GM19193 (cell line): ENCODE measurements around the gene ADTRP.

Experiments
- POLR2A ChIP-seq: IDR thresholded peaks from 4 replicates; pipeline ENCODE4 v1.6.1; 2011; ENCODE audit not compliant: insufficient read depth, insufficient read length; ENCODE audit errors: extremely low read depth

The ADTRP gene

GRCh38 chr6:11806561-11807317, 28.1 kb upstream of the ADTRP start:
- TF ChIP-seq POLR2A: no peak

GRCh38 chr6:11805259-11806053, 26.9 kb upstream of the ADTRP start:
- no peak for TF ChIP-seq POLR2A

- TF ChIP-seq POLR2A: no peak
These were observed 26.1 kb upstream of the ADTRP start for GRCh38 chr6:11804701-11805100.

GRCh38 chr6:11804135-11804534, 25.5 kb upstream of the ADTRP start:
- TF ChIP-seq POLR2A: no peak

GRCh38 chr6:11803591-11803971, 25.0 kb upstream of the ADTRP start:
- TF ChIP-seq POLR2A: no peak

- TF ChIP-seq POLR2A: no peak
These were observed 24.4 kb upstream of the ADTRP start for GRCh38 chr6:11802886-11803590.

GRCh38 chr6:11798538-11798937, 19.9 kb upstream of the ADTRP start:
- TF ChIP-seq POLR2A: no peak

- TF ChIP-seq POLR2A: no peak
These were observed 19.5 kb upstream of the ADTRP start for GRCh38 chr6:11798096-11798495.

- TF ChIP-seq POLR2A: no peak
These were observed 18.2 kb upstream of the ADTRP start for GRCh38 chr6:11796829-11797228.

GRCh38 chr6:11795403-11795802, 16.8 kb upstream of the ADTRP start:
- no peak for TF ChIP-seq POLR2A

GRCh38 chr6:11793277-11793676, 14.7 kb upstream of the ADTRP start:
- TF ChIP-seq POLR2A: no peak

GRCh38 chr6:11791354-11792107, 12.9 kb upstream of the ADTRP start:
- no peak for TF ChIP-seq POLR2A

- TF ChIP-seq POLR2A: no peak
These were observed 11.1 kb upstream of the ADTRP start for GRCh38 chr6:11789744-11790143.

GRCh38 chr6:11788043-11788442, 9.4 kb upstream of the ADTRP start:
- TF ChIP-seq POLR2A: no peak
